ENCODE measurements around the gene TP53BP2.
"Not testable (repeated sequence)": the region's sequence is repeated elsewhere in the genome, so short reads cannot be mapped to it uniquely, and the experiment has no call there.

Gene TP53BP2

DNA sequence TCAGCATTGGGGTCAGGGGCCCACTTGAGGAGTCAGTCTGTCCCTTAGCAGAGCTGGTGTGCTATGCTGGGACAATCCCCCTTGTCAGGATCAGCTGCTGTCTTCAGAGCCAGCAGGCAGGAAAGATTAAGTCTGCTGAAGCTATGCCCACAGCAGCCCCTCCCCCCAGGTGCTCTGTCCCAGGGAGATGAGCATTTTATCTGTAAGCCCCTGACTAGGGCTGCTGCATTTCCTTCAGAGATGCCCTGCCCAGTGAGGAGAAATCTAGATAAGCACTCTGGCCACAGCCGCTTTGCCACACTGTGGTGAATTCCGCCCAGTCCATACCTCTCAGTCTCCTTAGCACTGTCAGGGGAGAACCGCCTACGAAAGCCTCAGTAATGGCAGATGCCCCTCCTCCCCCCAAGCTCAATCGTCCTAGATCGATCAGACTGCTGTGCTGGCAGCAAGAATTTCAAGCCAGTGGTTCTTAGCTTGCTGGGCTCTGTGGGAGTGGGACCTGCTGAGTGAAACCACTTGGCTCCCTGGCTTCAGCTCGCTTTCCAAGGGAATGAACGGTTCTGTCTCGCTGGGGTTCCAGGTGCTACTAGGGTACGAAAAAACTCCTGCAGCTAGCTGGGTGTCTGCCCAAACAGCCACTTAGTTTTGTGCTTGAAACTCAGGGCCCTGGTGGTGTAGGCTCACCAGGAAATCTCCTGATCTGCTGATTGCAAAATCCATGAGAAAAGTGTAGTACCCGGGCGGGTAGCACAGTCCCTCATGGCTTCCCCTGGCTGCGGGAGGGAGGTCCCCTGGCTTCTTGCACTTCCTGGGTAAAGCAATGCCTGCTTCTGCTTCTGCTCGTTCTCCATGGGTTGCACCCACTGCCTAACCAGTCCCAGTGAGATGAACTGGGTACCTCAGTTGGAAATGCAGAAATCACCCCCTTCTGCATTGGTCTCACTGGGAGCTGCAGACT lies 25.1 kb upstream of the TP53BP2 start:
- H3K36me3 ChIP-seq (ENCODE audit: insufficient read depth, low read length), result no peaks in the 10 kb centered on the region
- H2AFZ ChIP-seq (ENCODE audit: low read depth, low read length), result no peak overlapping the region
- H3K27me3 ChIP-seq (ENCODE audit: insufficient read depth, low read length), result no peaks in the 10 kb centered on the region
- no peaks in the 10 kb centered on the region for H3K9me3 ChIP-seq (ENCODE audit: low read length)
- H3K4me3 ChIP-seq (ENCODE audit: low read length), result no peak overlapping the region
- no peaks in the 10 kb centered on the region for H3K4me1 ChIP-seq (ENCODE audit: insufficient read depth, low read length)

DNA sequence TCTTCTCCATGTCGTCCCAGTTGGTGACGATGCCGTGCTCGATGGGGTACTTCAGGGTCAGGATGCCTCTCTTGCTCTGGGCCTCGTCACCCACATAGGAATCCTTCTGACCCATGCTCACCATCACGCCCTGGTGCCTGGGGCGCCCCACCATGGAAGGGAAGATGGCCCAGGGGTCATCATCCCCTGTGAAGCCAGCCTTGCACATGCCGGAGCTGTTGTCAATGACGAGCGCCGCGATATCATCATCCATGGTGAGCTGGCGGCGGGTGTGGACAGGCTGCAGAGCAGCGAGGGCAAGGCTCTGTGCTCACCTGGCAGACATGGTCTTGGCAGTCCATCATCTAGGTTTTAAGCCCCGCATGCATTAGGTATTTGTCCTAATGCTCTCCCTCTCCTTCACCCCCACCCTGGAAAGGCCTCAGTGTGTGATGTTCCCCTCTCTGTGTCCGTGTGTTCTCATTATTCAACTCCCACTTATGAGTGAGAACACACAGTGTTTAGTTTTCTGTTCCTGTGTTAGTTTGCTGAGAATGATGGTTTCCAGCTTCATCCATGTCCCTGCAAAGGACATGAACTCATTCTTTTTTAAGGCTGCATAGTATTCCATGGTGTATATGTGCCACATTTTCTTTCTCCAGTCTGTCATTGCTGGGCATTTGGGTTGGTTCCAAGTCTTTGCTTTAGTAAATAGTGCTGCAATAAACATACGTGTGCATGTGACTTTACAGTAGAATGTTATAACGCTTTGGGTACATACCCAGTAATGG lies 19.0 kb upstream of the TP53BP2 start:
- not testable (repeated sequence) for H3K4me3 ChIP-seq (ENCODE audit: low read length); H3K27me3 ChIP-seq (ENCODE audit: insufficient read depth, low read length); H3K9me3 ChIP-seq (ENCODE audit: low read length); H3K36me3 ChIP-seq (ENCODE audit: insufficient read depth, low read length); H2AFZ ChIP-seq (ENCODE audit: low read depth, low read length); H3K4me1 ChIP-seq (ENCODE audit: insufficient read depth, low read length)

DNA sequence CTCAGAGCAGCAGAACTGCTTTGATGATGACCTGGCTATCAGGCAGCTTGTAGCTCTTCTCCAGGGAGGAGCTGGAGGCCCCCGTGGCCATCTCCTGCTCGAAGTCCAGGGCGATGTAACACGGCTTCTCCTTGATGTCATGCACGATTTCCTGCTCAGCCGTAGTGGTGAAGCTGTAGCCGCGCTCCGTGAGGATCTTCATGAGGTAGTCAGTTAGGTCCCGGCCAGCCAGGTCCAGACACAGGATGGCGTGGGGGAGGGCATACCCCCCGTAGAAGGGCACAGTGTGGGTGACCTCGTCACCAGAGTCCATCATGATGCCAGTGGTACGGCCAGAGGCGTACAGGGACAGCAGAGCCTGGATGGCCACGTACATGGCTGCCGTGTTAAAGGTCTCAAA lies 18.3 kb upstream of the TP53BP2 start:
- no peak overlapping the region for H3K4me3 ChIP-seq (ENCODE audit: low read length)
- no peaks in the 10 kb centered on the region for H3K9me3 ChIP-seq (ENCODE audit: low read length)
- H3K36me3 ChIP-seq (ENCODE audit: insufficient read depth, low read length), result no peaks in the 10 kb centered on the region
- peaks cover 7% of the 10 kb centered on the region for H3K27me3 ChIP-seq (ENCODE audit: insufficient read depth, low read length)
- H2AFZ ChIP-seq (ENCODE audit: low read depth, low read length), result no peak overlapping the region
- H3K4me1 ChIP-seq (ENCODE audit: insufficient read depth, low read length), result no peaks in the 10 kb centered on the region

DNA sequence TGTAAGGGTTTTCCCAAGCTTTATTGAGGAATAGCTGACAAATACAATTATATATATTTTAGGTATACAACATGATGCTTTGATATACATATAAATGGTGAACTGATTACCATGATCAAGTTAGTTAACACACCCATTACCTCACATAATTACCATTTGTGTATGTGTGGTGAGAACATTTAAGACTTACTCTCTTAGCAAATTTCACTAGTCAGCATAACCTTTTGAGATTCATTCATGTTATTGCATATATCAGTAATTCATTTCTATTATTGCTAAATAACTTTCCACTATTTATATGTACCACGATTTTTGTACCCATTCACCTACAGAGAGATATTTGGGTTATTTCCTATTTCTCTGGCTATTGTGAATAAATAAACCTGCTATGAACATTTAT lies 16.2 kb upstream of the TP53BP2 start:
- no peak overlapping the region for H3K4me3 ChIP-seq (ENCODE audit: low read length)
- H3K4me1 ChIP-seq (ENCODE audit: insufficient read depth, low read length), result no peaks in the 10 kb centered on the region
- H2AFZ ChIP-seq (ENCODE audit: low read depth, low read length), result no peak overlapping the region
- no peaks in the 10 kb centered on the region for H3K9me3 ChIP-seq (ENCODE audit: low read length)
- H3K36me3 ChIP-seq (ENCODE audit: insufficient read depth, low read length), result no peaks in the 10 kb centered on the region
- H3K27me3 ChIP-seq (ENCODE audit: insufficient read depth, low read length), result peaks cover 7% of the 10 kb centered on the region

DNA sequence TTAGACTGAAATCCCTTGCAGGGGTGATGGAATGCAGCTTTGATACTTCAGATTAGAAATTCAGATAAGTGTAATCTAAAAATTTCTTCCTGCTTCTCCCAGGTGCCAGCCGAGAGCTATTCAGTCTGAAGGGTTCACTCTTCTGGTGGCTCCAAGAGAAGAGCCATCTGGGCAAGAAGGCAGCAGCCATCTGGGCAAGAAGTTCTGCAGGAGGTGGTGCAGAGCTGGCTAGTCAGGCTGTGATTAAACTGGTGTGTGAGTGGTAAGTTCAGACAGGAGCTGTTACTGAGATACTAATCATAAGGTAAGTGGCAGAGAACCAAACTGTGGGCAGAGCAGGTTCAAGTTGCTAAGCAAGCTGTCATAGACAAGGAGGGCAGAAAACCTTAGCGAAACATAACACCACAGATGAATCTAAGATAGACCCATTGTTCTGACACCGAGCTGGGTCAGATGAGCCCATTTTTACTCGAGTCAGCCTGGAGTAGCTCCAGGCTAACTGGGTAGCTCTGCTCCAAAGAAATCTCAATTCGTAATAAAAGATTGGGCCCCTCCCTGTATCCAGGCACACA lies 14.4 kb upstream of the TP53BP2 start:
- Histone ChIP-seq H3K36me3 (ENCODE audit: insufficient read depth, low read length) (no peaks in the 10 kb centered on the region), H2AFZ (ENCODE audit: low read depth, low read length) (no peak overlapping the region), H3K9me3 (ENCODE audit: low read length) (no peaks in the 10 kb centered on the region), H3K4me3 (ENCODE audit: low read length) (no peak overlapping the region), H3K4me1 (ENCODE audit: insufficient read depth, low read length) (no peaks in the 10 kb centered on the region), H3K27me3 (ENCODE audit: insufficient read depth, low read length) (peaks cover 7% of the 10 kb centered on the region)

DNA sequence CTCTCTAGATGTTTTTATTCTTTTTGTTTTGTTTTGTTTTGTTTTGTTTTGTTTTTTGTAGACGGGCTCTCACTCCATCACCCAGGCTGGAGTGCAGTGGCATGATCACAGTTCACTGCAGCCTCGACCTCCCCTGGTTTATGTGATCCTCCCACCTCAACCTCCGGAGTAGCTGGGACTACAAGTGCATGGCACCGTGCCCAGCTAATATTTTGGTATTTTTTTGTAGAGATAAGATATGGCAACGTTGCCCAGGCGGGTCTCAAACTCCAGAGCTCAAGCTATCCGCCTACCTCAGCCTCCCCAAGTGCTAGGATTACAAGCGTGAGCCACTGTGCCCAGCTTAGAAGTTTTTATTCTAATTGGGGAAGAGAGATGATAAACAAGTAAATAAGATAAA lies 13.3 kb upstream of the TP53BP2 start:
- H3K9me3 ChIP-seq (ENCODE audit: low read length), result no peaks in the 10 kb centered on the region
- no peak overlapping the region for H2AFZ ChIP-seq (ENCODE audit: low read depth, low read length)
- no peaks in the 10 kb centered on the region for H3K36me3 ChIP-seq (ENCODE audit: insufficient read depth, low read length)
- peaks cover 7% of the 10 kb centered on the region for H3K27me3 ChIP-seq (ENCODE audit: insufficient read depth, low read length)
- H3K4me3 ChIP-seq (ENCODE audit: low read length), result no peak overlapping the region
- no peaks in the 10 kb centered on the region for H3K4me1 ChIP-seq (ENCODE audit: insufficient read depth, low read length)

DNA sequence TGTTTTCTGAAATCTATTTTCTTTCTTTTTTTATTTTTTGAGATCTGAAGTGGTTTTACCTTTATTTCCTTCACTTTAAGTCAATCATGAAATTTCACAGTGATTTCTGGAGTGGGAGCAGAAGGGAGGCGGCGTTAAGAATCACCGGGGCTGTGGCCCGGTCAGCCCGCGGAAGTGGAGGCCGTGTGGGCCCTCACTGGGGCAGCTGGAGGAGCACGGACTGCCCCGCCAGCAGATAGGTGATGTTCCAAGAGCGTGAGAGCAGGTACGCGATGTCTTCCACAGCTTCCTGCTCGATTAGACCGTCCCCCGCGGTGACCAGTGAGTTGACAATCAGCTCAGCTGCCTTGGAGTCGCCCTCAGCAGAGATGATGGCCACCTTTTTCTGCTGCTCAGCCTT lies 10.6 kb upstream of the TP53BP2 start:
- Histone ChIP-seq H3K9me3 (ENCODE audit: low read length) (no peaks in the 10 kb centered on the region), H3K4me1 (ENCODE audit: insufficient read depth, low read length) (no peaks in the 10 kb centered on the region), H3K36me3 (ENCODE audit: insufficient read depth, low read length) (no peaks in the 10 kb centered on the region)

DNA sequence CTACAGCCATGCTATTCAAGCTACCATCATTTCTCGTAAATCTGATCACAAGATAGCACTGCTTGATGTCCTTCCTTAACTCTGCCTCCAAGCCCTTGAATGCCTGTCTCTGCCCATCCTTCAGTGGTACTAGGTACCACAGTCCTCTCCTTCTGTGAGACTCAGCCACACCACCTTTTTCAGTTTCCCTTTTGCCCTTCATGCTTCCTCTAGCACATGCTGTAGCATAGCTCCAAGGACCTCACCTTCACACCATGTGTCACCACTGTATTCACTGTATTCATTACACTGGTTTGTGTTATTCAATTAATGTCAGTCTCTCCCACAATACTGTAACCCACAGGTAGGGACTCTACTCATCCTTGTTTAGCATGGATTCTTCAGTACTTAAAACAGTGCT lies 8.0 kb upstream of the TP53BP2 start:
- Histone ChIP-seq H2AFZ (ENCODE audit: low read depth, low read length) (no peak overlapping the region), H3K4me1 (ENCODE audit: insufficient read depth, low read length) (no peaks in the 10 kb centered on the region), H3K4me3 (ENCODE audit: low read length) (no peak overlapping the region), H3K36me3 (ENCODE audit: insufficient read depth, low read length) (no peaks in the 10 kb centered on the region), H3K9me3 (ENCODE audit: low read length) (no peaks in the 10 kb centered on the region), H3K27me3 (ENCODE audit: insufficient read depth, low read length) (peaks cover 7% of the 10 kb centered on the region)

More for the DNA sequence above, 10.6 kb upstream of the TP53BP2 start:
- no peak overlapping the region for H3K4me3 ChIP-seq (ENCODE audit: low read length)
- peaks cover 7% of the 10 kb centered on the region for H3K27me3 ChIP-seq (ENCODE audit: insufficient read depth, low read length)
- H2AFZ ChIP-seq (ENCODE audit: low read depth, low read length), result no peak overlapping the region

DNA sequence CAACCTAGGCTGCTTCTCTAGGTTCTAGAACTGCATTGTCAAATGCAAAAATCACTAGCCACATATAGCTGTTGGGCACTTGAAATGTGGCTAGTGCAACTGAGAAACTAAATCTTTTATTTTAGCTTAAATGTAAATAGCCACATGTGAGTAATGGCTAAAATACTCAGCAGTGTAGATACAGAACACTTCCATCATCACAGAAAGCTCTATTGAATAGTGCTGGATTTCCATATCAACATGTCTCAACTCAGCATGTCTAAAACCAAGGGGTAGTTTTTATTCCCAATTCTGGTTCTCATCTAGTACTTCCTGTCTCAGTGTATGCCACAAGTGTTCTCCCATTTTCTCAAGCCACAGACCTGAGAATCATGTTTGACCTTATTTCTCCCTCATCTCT lies 7.5 kb upstream of the TP53BP2 start:
- no peaks in the 10 kb centered on the region for H3K9me3 ChIP-seq (ENCODE audit: low read length)
- no peaks in the 10 kb centered on the region for H3K36me3 ChIP-seq (ENCODE audit: insufficient read depth, low read length)
- no peaks in the 10 kb centered on the region for H3K4me1 ChIP-seq (ENCODE audit: insufficient read depth, low read length)
- H3K4me3 ChIP-seq (ENCODE audit: low read length), result no peak overlapping the region
- no peak overlapping the region for H2AFZ ChIP-seq (ENCODE audit: low read depth, low read length)
- H3K27me3 ChIP-seq (ENCODE audit: insufficient read depth, low read length), result peaks cover 7% of the 10 kb centered on the region

DNA sequence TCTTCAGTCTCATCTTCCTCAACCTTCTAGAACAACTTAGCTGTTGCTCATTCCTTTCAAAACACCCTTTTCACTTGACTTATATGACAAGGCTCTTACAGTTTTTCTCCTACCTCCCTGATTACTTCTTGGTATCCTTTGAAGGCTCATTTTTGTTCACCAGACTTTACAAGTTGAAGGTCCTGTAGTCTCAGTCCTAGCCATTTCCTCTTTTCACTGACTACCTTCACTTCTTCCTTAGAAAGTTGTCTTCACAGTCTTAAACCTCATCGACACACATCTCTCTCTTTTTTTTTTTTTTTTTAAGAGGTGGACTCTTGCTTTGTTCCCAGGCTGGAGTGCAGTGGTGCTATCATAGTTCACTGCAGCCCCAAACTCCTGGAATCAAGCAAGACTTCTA lies 6.6 kb upstream of the TP53BP2 start:
- H3K27me3 ChIP-seq (ENCODE audit: insufficient read depth, low read length), result peaks cover 7% of the 10 kb centered on the region
- no peaks in the 10 kb centered on the region for H3K36me3 ChIP-seq (ENCODE audit: insufficient read depth, low read length)
- no peak overlapping the region for H3K4me3 ChIP-seq (ENCODE audit: low read length)
- H3K4me1 ChIP-seq (ENCODE audit: insufficient read depth, low read length), result no peaks in the 10 kb centered on the region
- no peaks in the 10 kb centered on the region for H3K9me3 ChIP-seq (ENCODE audit: low read length)
- no peak overlapping the region for H2AFZ ChIP-seq (ENCODE audit: low read depth, low read length)

DNA sequence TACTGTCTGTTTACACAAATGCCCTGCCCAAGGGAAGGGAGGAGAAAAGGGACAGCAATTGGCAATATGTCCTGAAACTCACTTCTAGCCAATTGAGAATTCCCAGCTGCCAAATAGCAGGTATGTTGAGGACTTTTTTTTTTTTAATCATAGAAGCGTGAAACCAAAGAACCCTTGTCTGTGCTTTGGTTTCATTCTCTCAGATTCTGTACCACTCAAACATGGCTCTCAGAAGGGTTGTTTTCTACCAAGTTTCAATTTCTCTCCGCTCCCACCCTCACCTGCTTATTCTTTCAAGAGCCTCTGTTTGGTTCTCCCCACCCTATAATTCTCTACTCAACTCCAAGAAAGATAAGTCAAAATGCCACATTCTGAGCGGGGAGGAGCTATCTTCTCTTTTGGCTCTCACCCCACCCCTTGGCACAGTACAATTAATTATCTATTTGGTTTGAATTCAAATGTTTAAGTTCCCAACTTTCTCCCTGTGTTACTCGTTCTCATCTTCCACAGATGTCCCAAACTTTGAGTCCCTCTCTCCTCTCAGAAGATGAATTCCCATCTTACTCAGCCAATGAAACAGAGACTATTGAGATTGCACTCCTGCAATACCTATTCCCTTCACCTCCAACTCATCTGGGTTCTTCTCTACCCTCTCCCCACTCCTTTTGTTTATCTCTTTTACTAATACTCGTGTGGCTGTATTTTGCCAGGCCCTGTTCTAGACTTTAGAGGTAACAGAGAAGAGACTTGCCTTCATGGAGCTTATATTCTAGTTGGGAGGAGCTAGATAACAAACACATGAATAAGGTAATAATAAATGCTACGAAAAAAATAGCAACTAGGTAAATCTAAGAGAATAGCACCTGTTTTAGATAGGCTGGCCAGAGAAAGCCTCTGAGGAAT lies 3.9 kb upstream of the TP53BP2 start:
- Histone ChIP-seq H3K9me3 (ENCODE audit: low read length) (no peaks in the 10 kb centered on the region), H2AFZ (ENCODE audit: low read depth, low read length) (no peak overlapping the region), H3K4me1 (ENCODE audit: insufficient read depth, low read length) (peaks cover 2% of the 10 kb centered on the region), H3K36me3 (ENCODE audit: insufficient read depth, low read length) (no peaks in the 10 kb centered on the region), H3K4me3 (ENCODE audit: low read length) (no peak overlapping the region), H3K27me3 (ENCODE audit: insufficient read depth, low read length) (peaks cover 7% of the 10 kb centered on the region)

DNA sequence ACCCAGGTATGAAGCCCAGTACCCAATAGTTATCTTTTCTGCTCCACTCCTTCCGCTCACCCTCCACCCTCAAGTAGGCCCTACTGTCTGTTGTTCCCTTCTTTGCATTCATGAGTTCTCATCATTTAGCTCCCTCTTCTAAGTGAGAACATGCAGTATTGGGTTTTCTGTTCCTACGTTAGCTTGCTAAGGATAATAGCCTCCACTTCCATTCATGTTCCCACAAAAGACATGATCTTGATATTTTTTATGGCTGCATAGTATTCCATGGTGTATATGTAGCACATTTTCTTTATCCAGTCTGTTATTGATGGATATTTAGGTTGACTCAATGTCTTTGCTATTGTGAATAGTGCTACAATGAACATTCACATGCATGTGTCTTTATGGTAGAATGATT lies 2.8 kb upstream of the TP53BP2 start:
- Histone ChIP-seq H3K27me3 (ENCODE audit: insufficient read depth, low read length) (peaks cover 7% of the 10 kb centered on the region), H3K4me3 (ENCODE audit: low read length) (no peak overlapping the region), H2AFZ (ENCODE audit: low read depth, low read length) (no peak overlapping the region), H3K36me3 (ENCODE audit: insufficient read depth, low read length) (no peaks in the 10 kb centered on the region), H3K9me3 (ENCODE audit: low read length) (no peaks in the 10 kb centered on the region), H3K4me1 (ENCODE audit: insufficient read depth, low read length) (peaks cover 8% of the 10 kb centered on the region)

All from neuron (in vitro differentiated cells).